K562 treated with DMSO at 1 percent for 24 hours (cell line): Measurements from ENCODE around the gene HSPA9. TPM values are rescaled to one million over a fixed set of nuclear protein-coding genes. Genes with fewer than 3 reads are reported as not detected.

Source experiments
- total RNA-seq: library from RNA; unstranded; fragments of 300-600 nt; gene quantifications from 2 replicates; pipeline ENCODE4 v1.2.3, GENCODE V29; 2022; ENCODE audit warnings: low read depth; ENCODE audit not compliant: insufficient read depth

The HSPA9 gene
- 217 and 224 TPM in 2 replicates for total RNA-seq

GRCh38 chr5:138575194-138576015, at the start of gene HSPA9:
Gene HSPA9 (minus strand): TSS chr5:138575401. CDS start chr5:138575318, 83 bp downstream.

DNA sequence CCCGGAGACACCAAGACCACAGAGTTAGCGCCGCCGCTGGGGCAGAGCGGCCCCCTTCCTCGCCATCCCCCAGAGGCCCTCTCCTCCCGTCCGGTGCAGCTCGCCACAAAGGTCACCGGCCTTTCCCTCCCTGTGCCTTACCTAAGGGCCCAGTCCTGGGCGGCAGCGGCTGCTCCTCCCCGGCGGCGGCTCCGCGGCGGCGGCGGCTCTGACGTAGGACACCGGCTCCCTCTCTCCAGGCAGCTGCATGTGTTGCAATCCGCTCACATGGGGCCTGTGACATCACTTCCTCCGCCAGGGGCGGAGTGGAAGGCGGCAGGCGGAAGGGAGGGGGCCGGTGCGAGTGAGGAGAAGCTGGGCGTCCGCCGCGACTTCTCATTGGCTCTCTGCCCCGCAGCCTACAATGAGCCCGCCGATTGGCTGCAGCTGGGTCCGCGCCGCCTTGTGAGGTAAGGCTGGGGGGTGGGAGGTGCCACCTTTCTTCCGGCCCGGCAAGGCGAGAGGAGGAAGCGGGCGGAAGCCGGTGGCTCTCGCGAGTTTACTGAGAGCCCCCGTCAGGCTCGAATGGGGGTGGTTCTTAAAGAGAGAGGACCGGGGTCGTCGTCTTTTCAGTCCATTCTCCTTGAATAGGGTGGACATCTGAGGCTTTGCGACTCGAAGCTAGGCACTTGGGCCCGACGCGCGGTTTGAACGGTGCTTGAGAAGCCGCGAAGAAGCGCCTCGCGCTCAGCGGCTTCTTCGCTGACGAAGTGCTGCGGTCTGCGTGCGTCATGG, 32.1 kb downstream of the HSPA9 start, which contains the start of gene ETF1:
TSS of gene ETF1 (minus strand) at position 281 of the 774 bp plus-strand sequence. CDS start 318 bp downstream, outside the sequence.

Other genes starting within 250 kb of the HSPA9 start
- gene CDC25C, start 243.6 kb downstream of the HSPA9 start, total RNA-seq, result 35.8 and 39.8 TPM in 2 replicates
- 49.6 and 54.5 TPM in 2 replicates for gene FAM53C, start 237.1 kb downstream of the HSPA9 start, total RNA-seq
- 37.3 and 43.6 TPM in 2 replicates for gene KDM3B, start 222.7 kb downstream of the HSPA9 start, total RNA-seq
- 2.1 TPM in 2 replicates for gene REEP2, start 136.3 kb downstream of the HSPA9 start, total RNA-seq
- gene EGR1, start 109.9 kb downstream of the HSPA9 start, total RNA-seq, result 22.3 and 23.1 TPM in 2 replicates
- 47.5 and 58.4 TPM in 2 replicates for gene ETF1, start 32.2 kb downstream of the HSPA9 start, total RNA-seq
- 153 and 159 TPM in 2 replicates for gene CTNNA1, start 178.0 kb upstream of the HSPA9 start, total RNA-seq